22Rv1 (cell line): Measurements from ENCODE around the gene TAS2R43.
"Not testable (repeated sequence)": the region's sequence is repeated elsewhere in the genome, so short reads cannot be mapped to it uniquely, and the experiment has no call there.

Experiments
- H3K27ac ChIP-seq: fragments of 450-650 bp; 2 replicates; pipeline ENCODE4 v1.5.1; 2017
- ZFX ChIP-seq: fragments of 450-650 bp; IDR thresholded peaks from 2 replicates; pipeline ENCODE4 v1.6.1; 2017; ENCODE audit warnings: antibody characterized with exemption, borderline replicate concordance
- TF ChIP-seq, protein P1 (sequence below): fragments of 450-650 bp; IDR thresholded peaks from 2 replicates; pipeline ENCODE4 v1.5.1; 2017; ENCODE audit warnings: mild to moderate bottlenecking

The TAS2R43 gene

DNA sequence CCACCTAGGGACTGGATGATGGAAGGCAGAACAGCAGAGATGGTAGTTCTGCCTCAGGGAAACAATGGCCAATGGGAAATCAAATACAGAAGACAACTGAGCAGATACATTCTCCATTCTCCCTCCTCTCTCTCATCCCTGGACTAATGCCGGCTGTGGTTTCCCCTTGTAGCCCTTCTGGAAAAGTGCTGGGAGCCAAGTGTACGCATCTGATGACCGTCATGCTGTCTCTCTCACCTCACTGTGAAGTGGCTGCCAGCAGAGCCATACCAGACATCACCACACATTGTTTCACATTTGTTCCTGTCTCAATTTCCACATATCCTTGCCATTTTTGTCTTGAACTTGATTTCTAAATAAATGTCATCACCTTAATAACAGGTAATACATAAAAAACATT is 33.1 kb downstream of the TAS2R43 start:
- no peak overlapping the region for H3K27ac ChIP-seq
- TF ChIP-seq, protein P1, sequence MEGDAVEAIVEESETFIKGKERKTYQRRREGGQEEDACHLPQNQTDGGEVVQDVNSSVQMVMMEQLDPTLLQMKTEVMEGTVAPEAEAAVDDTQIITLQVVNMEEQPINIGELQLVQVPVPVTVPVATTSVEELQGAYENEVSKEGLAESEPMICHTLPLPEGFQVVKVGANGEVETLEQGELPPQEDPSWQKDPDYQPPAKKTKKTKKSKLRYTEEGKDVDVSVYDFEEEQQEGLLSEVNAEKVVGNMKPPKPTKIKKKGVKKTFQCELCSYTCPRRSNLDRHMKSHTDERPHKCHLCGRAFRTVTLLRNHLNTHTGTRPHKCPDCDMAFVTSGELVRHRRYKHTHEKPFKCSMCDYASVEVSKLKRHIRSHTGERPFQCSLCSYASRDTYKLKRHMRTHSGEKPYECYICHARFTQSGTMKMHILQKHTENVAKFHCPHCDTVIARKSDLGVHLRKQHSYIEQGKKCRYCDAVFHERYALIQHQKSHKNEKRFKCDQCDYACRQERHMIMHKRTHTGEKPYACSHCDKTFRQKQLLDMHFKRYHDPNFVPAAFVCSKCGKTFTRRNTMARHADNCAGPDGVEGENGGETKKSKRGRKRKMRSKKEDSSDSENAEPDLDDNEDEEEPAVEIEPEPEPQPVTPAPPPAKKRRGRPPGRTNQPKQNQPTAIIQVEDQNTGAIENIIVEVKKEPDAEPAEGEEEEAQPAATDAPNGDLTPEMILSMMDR: no peak
- TF ChIP-seq ZFX: no peak

- H3K27ac ChIP-seq: no peak overlapping the region
- TF ChIP-seq ZFX: no peak
- TF ChIP-seq, protein P1: no peak
Observed at GRCh38 chr12:11055306-11055705, 36.8 kb downstream of the TAS2R43 start.

DNA sequence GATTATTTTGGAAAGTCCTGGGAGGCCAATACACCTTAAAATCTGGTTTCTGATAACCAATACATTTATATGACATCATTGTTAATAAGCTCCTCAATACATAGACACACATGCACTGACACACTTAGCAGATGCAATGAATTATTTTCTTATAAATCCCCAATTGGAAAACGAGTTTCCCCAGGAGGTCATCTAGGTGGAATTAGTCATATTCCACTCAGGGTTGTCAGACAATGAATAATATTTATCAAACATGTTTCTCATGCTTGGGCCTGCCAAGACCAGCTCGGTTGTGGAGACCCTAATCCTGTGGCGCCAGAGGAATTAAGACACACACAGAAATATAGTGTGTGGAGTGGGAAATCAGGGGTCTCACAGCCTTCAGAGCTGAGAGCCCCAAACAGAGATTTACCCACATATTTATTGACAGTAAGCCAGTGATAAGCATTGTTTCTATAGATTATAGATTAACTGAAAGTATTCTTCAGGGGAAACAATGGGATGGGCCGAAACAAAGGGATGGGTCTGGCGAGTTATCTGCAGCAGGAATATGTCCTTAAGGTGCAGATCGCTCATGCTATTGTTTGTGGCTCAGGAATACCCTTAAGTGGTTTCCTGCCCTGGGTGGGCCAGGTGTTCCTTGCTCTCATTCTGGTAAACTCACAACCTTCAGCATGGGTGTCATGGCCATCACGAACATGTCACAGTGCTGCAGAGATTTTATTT is 42.1 kb downstream of the TAS2R43 start:
- H3K27ac ChIP-seq: not testable (repeated sequence)

DNA sequence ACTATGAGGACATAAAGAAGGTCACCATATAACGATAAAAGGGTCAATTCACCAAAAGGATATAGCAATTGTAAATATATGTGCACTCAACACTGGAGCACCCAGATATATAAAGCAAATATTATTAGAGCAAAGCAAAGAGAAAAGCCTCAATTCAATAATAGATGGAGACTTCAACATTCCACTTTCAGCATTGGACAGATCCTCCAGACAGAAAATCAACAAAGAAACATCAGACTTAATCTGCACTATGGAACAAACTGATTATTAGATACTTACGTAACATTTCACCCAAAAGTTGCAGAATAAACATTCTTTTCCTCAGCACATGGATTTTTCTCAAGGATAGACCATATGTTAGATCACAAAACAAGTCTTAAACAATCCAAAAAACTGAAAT is 50.7 kb downstream of the TAS2R43 start:
- H3K27ac ChIP-seq: not testable (repeated sequence)
